ENCODE data around the gene PSMD2. TPM values are rescaled to one million over a fixed set of nuclear protein-coding genes. Genes with fewer than 3 reads are reported as not detected.

Gene PSMD2
- total RNA-seq, 1 donor from 2014 or later = 213 TPM

- no peak overlapping the region for H3K4me3 ChIP-seq
- peaks cover 5% of the 10 kb centered on the region for H3K4me1 ChIP-seq
- peak; percentile 35 for DNase-seq
- H3K9me3 ChIP-seq (replicated peaks) = no peaks in the 10 kb centered on the region
- peaks cover 47% of the 10 kb centered on the region for H3K27me3 ChIP-seq (ENCODE audit: low read depth)
- intact Hi-C loops (cut with micrococcal nuclease) = no loop called here
- H3K36me3 ChIP-seq = no peaks in the 10 kb centered on the region
- no peak overlapping the region for H3K27ac ChIP-seq (replicated peaks)
- peak; percentile 68 for TF ChIP-seq CTCF (IDR thresholded peaks at IDR 0.05; ENCODE audit: borderline replicate concordance)
Observed at GRCh38 chr3:184289426-184289938, 9.6 kb upstream of the PSMD2 start.

GRCh38 chr3:184290331-184290730, 8.7 kb upstream of the PSMD2 start:
- DNase-seq = no peak
- Histone ChIP-seq H3K4me1 (no peaks in the 10 kb centered on the region), H3K27ac (replicated peaks) (no peak overlapping the region), H3K9me3 (replicated peaks) (no peaks in the 10 kb centered on the region), H3K27me3 (ENCODE audit: low read depth) (peaks cover 47% of the 10 kb centered on the region), H3K4me3 (no peak overlapping the region), H3K36me3 (no peaks in the 10 kb centered on the region)
- intact Hi-C loops (cut with micrococcal nuclease) = no loop called here
- TF ChIP-seq CTCF (IDR thresholded peaks at IDR 0.05; ENCODE audit: borderline replicate concordance) = no peak

DNA sequence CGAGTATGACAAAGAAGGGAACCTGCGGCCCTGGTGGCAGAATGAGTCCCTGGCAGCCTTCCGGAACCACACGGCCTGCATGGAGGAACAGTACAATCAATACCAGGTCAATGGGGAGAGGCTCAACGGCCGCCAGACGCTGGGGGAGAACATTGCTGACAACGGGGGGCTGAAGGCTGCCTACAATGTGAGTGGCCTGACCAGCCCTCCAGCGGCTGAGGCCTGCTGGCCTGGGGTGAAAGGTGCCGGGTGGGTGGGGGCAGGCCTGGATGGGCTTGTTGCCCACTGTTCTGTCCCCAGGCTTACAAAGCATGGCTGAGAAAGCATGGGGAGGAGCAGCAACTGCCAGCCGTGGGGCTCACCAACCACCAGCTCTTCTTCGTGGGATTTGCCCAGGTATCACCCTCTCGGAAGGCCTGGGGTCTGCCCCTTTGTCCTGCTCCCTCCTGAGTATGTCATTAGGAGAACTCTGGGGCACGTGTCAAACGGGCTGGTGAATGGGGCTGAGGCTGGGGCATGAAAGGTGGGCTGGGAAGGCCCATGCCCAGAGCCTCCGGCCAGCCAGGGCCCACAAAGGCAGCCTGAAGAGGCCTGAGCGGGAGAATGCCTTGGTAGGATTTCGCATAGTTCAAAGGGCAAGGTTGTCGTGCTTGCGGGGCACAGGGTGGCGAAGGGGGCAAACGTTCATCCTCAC, 7.8 kb upstream of the PSMD2 start:
- Histone ChIP-seq H3K27ac (replicated peaks) (no peak overlapping the region), H3K36me3 (no peaks in the 10 kb centered on the region), H3K4me1 (no peaks in the 10 kb centered on the region), H3K4me3 (no peak overlapping the region), H3K9me3 (replicated peaks) (no peaks in the 10 kb centered on the region), H3K27me3 (ENCODE audit: low read depth) (peaks cover 47% of the 10 kb centered on the region)
- intact Hi-C loops (cut with micrococcal nuclease) = no loop called here
- no peak for DNase-seq
- TF ChIP-seq CTCF (IDR thresholded peaks at IDR 0.05; ENCODE audit: borderline replicate concordance) = no peak

GRCh38 chr3:184291738-184292445, 7.1 kb upstream of the PSMD2 start:
- Histone ChIP-seq H3K9me3 (replicated peaks) (no peaks in the 10 kb centered on the region), H3K27me3 (ENCODE audit: low read depth) (peaks cover 42% of the 10 kb centered on the region), H3K27ac (replicated peaks) (no peak overlapping the region), H3K36me3 (no peaks in the 10 kb centered on the region), H3K4me3 (no peak overlapping the region), H3K4me1 (no peaks in the 10 kb centered on the region)
- intact Hi-C loops (cut with micrococcal nuclease) = no loop called here
- no peak for DNase-seq
- TF ChIP-seq CTCF (IDR thresholded peaks at IDR 0.05; ENCODE audit: borderline replicate concordance) = no peak

GRCh38 chr3:184295771-184296170, 3.3 kb upstream of the PSMD2 start:
- Histone ChIP-seq H3K9me3 (replicated peaks) (no peaks in the 10 kb centered on the region), H3K27me3 (ENCODE audit: low read depth) (peaks cover 20% of the 10 kb centered on the region), H3K36me3 (peaks cover 7% of the 10 kb centered on the region), H3K27ac (replicated peaks) (no peak overlapping the region), H3K4me1 (peaks cover 21% of the 10 kb centered on the region), H3K4me3 (no peak overlapping the region)
- TF ChIP-seq CTCF (IDR thresholded peaks at IDR 0.05; ENCODE audit: borderline replicate concordance) = no peak
- intact Hi-C loops (cut with micrococcal nuclease) = no loop called here
- DNase-seq = no peak

Data from left ventricle myocardium inferior (tissue), 1 donor.